HG02938 (cell line): Measurements from ENCODE around the gene RITA1.

Source experiments
- ATAC-seq: cut with Tn5 transposase; IDR thresholded peaks from one replicate; pipeline ENCODE4 v1.9.1; 2021; ENCODE audit warnings: mild to moderate bottlenecking, moderate library complexity; ENCODE audit not compliant: unreplicated experiment

The RITA1 gene

GRCh38 chr12:113152835-113153814, 32.4 kb upstream of the RITA1 start:
- no peak for ATAC-seq

GRCh38 chr12:113154351-113154973, 31.1 kb upstream of the RITA1 start:
- ATAC-seq, result no peak

- no peak for ATAC-seq
Measured at GRCh38 chr12:113155060-113155459, 30.5 kb upstream of the RITA1 start.

GRCh38 chr12:113155646-113156045, 29.9 kb upstream of the RITA1 start:
- no peak for ATAC-seq

GRCh38 chr12:113157218-113157859, 28.2 kb upstream of the RITA1 start:
- no peak for ATAC-seq

GRCh38 chr12:113158439-113159203, 26.9 kb upstream of the RITA1 start:
- ATAC-seq, result no peak

- no peak for ATAC-seq
Measured at GRCh38 chr12:113159937-113160336, 25.6 kb upstream of the RITA1 start.

GRCh38 chr12:113161415-113162016, 24.0 kb upstream of the RITA1 start:
- no peak for ATAC-seq

- ATAC-seq, result no peak
Measured at GRCh38 chr12:113162102-113163029, 23.2 kb upstream of the RITA1 start.

GRCh38 chr12:113163030-113163360, 22.5 kb upstream of the RITA1 start:
- no peak for ATAC-seq

- no peak for ATAC-seq
Measured at GRCh38 chr12:113164014-113164413, 21.5 kb upstream of the RITA1 start.

- ATAC-seq, result no peak
Measured at GRCh38 chr12:113165521-113166450, 19.7 kb upstream of the RITA1 start.

GRCh38 chr12:113167868-113168267, 17.7 kb upstream of the RITA1 start:
- ATAC-seq, result no peak

GRCh38 chr12:113169697-113170096, 15.8 kb upstream of the RITA1 start:
- no peak for ATAC-seq

- ATAC-seq, result no peak
Measured at GRCh38 chr12:113170457-113170856, 15.1 kb upstream of the RITA1 start.

- no peak for ATAC-seq
Measured at GRCh38 chr12:113170926-113171325, 14.6 kb upstream of the RITA1 start.

- no peak for ATAC-seq
Measured at GRCh38 chr12:113171543-113171942, 14.0 kb upstream of the RITA1 start.

GRCh38 chr12:113172185-113172584, 13.3 kb upstream of the RITA1 start:
- ATAC-seq, result no peak
